CD4-positive, alpha-beta T cell (primary cell): ENCODE data around the gene GABRP. TPM values are rescaled to one million over a fixed set of nuclear protein-coding genes. Genes with fewer than 3 reads are reported as not detected.

ENCODE experiments used
- ATAC-seq: fragments of 200-7000 bp; cut with Tn5 transposase; one replicate; pipeline ENCODE4 v1.10.0; 2022; ENCODE audit warnings: mild to moderate bottlenecking; ENCODE audit not compliant: poor library complexity
- CTCF ChIA-PET: fragments of 350-600 bp; sonication (Branson Sonifier 250); formaldehyde crosslinking; loops from one replicate; lab custom pipeline; 2021; ENCODE audit warnings: antibody characterized with exemption, inconsistent platforms; lab: Charles Lee
- POLR2A ChIA-PET: fragments of 350-600 bp; sonication (Branson Sonifier 250); formaldehyde crosslinking; loops from one replicate; lab custom pipeline; 2021; ENCODE audit warnings: antibody characterized with exemption, inconsistent platforms; lab: Charles Lee
- DNase-seq, 14 experiments: peaks; one replicate each; pipeline ENCODE4 v3.0.0-alpha.2; 2013 to 2020; ENCODE audit warnings: mixed read lengths in 2 of 14
- H3K27ac ChIP-seq, 2 donors: one replicate each; pipeline versions ENCODE4 v1.5.1 to v1.7.0; 2013; ENCODE audit warnings: low read length in 2 of 2, low read depth in 1 of 2, mild to moderate bottlenecking in 1 of 2
- H3K27me3 ChIP-seq, 2 experiments: 1 replicate in 1 of 2; 2 replicates in 1 of 2; pipeline versions ENCODE4 v1.6.1 to v1.7.0; 2013; ENCODE audit warnings: low read length in 2 of 2, control low read depth in 1 of 2, mild to moderate bottlenecking in 1 of 2, moderate library complexity in 1 of 2; ENCODE audit not compliant: insufficient read depth in 2 of 2, control insufficient read depth in 1 of 2
- H3K36me3 ChIP-seq: one replicate; pipeline ENCODE4 v1.6.1; 2013; ENCODE audit warnings: low read length, control low read depth; ENCODE audit not compliant: insufficient read depth
- H3K4me1 ChIP-seq: one replicate; pipeline ENCODE4 v1.6.1; 2013; ENCODE audit warnings: low read length, control low read depth; ENCODE audit not compliant: insufficient read depth
- H3K4me3 ChIP-seq: one replicate; pipeline ENCODE4 v1.5.1; 2013; ENCODE audit warnings: mild to moderate bottlenecking, low read length, moderate library complexity
- H3K9me3 ChIP-seq, 2 experiments: 1 replicate in 1 of 2; 2 replicates in 1 of 2; pipeline versions ENCODE4 v1.6.1 to v1.7.0; 2013; ENCODE audit warnings: low read length in 2 of 2, mild to moderate bottlenecking in 2 of 2, control low read depth in 1 of 2, moderate library complexity in 1 of 2; ENCODE audit not compliant: control insufficient read depth in 1 of 2, insufficient read depth in 1 of 2
- H3K27ac Mint-ChIP-seq: one replicate; pipeline ENCODE4 v1.8.0; 2020; ENCODE audit warnings: mixed read lengths
- H3K27me3 Mint-ChIP-seq: one replicate; pipeline ENCODE4 v1.8.0; 2021; ENCODE audit warnings: mixed read lengths
- H3K36me3 Mint-ChIP-seq: one replicate; pipeline ENCODE4 v1.8.0; 2021; ENCODE audit warnings: low read depth, mixed read lengths
- H3K4me1 Mint-ChIP-seq: one replicate; pipeline ENCODE4 v1.8.0; 2021; ENCODE audit warnings: low read depth, mixed read lengths
- H3K4me3 Mint-ChIP-seq: one replicate; pipeline ENCODE4 v1.8.0; 2020; ENCODE audit warnings: mild to moderate bottlenecking, mixed read lengths
- H3K9me3 Mint-ChIP-seq: one replicate; pipeline ENCODE4 v1.8.0; 2020; ENCODE audit warnings: mixed read lengths
- CTCF ChIP-seq: fragments of 200-600 bp; IDR thresholded peaks from one replicate; pipeline ENCODE4 v1.8.0; 2022; ENCODE audit warnings: antibody characterized with exemption, mild to moderate bottlenecking
- intact Hi-C, 2 experiments: fragments of 100-400 bp; cut with DNase I in 1 of 2; cut with micrococcal nuclease in 1 of 2; formaldehyde crosslinking; loops; one replicate each; pipeline versions ENCODE4 v1.15.1 to v1.9.0; 2023 to 2025; cut with DNase I, micrococcal nuclease
- total RNA-seq, 174 experiments: library from RNA in 2 of 174; stranded (reverse) in 2 of 174; gene quantifications; one replicate each; pipeline ENCODE4 v1.2.3 and lab custom pipeline; 2021 to 2026

Gene GABRP
- total RNA-seq, 2 experiments from 2014 or later: not detected

DNA sequence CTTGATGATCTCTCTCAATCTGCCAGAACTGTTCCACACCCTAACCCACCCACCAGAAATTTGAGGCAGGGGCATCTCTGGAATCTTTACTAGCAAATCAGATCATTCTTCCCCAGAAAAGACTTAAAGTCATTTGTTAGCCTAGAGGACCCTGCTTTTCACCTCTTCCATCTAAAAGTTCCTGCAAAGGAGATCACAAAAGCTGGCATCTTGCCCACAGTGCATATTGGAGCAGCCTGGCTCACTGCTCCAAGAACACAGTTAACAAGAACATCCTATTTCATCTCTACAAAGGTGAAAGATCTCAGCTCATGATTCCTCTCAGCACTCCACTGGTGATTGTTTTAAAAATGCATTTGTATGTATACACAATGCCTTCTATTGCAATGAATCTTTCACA lies 36.3 kb downstream of the GABRP start:
- Mint-ChIP-seq H3K27ac (no peak overlapping the region), H3K27me3 (no peaks in the 10 kb centered on the region), H3K4me1 (no peaks in the 10 kb centered on the region), H3K9me3 (no peaks in the 10 kb centered on the region), H3K4me3 (no peak overlapping the region), H3K36me3 (no peaks in the 10 kb centered on the region)
- Histone ChIP-seq H3K4me1 (no peaks in the 10 kb centered on the region), H3K27me3 (no peaks in the 10 kb centered on the region), H3K36me3 (no peaks in the 10 kb centered on the region), H3K4me3 (no peak overlapping the region), H3K9me3 (no peaks in the 10 kb centered on the region), H3K27ac (no peak overlapping the region)
- no peak for DNase-seq
- ChIA-PET POLR2A (no interaction called here), CTCF (no interaction called here)
- intact Hi-C loops: no loop called here
- no peak for ATAC-seq
- no peak for TF ChIP-seq CTCF

GRCh38 chr5:170821257-170821800 lies 37.8 kb downstream of the GABRP start:
- CTCF ChIA-PET: no interaction called here
- H3K4me3 Mint-ChIP-seq: no peak overlapping the region
- Histone ChIP-seq H3K27me3 (no peaks in the 10 kb centered on the region), H3K9me3 (no peaks in the 10 kb centered on the region), H3K36me3 (no peaks in the 10 kb centered on the region), H3K27ac (no peak overlapping the region), H3K4me1 (no peaks in the 10 kb centered on the region), H3K4me3 (no peak overlapping the region)
- POLR2A ChIA-PET: no interaction called here
- H3K36me3 Mint-ChIP-seq: no peaks in the 10 kb centered on the region
- no peaks in the 10 kb centered on the region for H3K4me1 Mint-ChIP-seq
- intact Hi-C loops: no loop called here
- no peak for TF ChIP-seq CTCF
- DNase-seq (no peak), ATAC-seq (no peak)
- H3K27ac Mint-ChIP-seq: no peak overlapping the region
- no peaks in the 10 kb centered on the region for H3K27me3 Mint-ChIP-seq
- H3K9me3 Mint-ChIP-seq: no peaks in the 10 kb centered on the region

GRCh38 chr5:170826117-170826516 lies 42.6 kb downstream of the GABRP start:
- no peak for TF ChIP-seq CTCF
- no peaks in the 10 kb centered on the region for H3K36me3 Mint-ChIP-seq
- ChIA-PET CTCF (no interaction called here), POLR2A (no interaction called here)
- no peak for DNase-seq
- no peak for ATAC-seq
- H3K27me3 Mint-ChIP-seq: no peaks in the 10 kb centered on the region
- H3K9me3 Mint-ChIP-seq: no peaks in the 10 kb centered on the region
- H3K27ac Mint-ChIP-seq: no peak overlapping the region
- H3K9me3 ChIP-seq: no peaks in the 10 kb centered on the region
- no peaks in the 10 kb centered on the region for H3K4me1 Mint-ChIP-seq
- H3K4me3 Mint-ChIP-seq: no peak overlapping the region
- H3K4me1 ChIP-seq: no peaks in the 10 kb centered on the region
- no peaks in the 10 kb centered on the region for H3K27me3 ChIP-seq
- no peaks in the 10 kb centered on the region for H3K36me3 ChIP-seq
- H3K27ac ChIP-seq: no peak overlapping the region
- intact Hi-C loops: no loop called here
- H3K4me3 ChIP-seq: no peak overlapping the region
